ENCODE data around the gene PLD1.
"Not testable (repeated sequence)": the region's sequence is repeated elsewhere in the genome, so short reads cannot be mapped to it uniquely, and the experiment has no call there.

The PLD1 gene

DNA sequence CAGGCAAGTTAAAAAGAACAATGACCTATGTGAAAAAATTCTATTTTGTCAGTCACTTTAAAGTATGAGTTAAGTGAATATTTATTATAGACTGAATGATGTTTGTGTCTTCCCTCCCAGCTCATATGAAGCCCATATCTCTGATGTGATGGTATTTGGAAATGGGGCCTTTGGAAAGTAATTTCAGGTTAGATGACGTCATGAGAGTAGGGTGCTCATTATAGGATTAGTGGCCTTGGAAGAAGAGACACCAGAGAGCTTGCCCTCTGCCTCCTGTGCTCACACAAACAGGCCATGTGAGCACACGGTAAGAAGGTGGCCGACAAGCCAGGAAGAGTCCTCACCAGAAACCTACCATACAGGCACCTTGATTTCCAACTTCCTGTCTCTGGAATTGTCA lies 211.3 kb downstream of the PLD1 start:
- no peak for DNase-seq

DNA sequence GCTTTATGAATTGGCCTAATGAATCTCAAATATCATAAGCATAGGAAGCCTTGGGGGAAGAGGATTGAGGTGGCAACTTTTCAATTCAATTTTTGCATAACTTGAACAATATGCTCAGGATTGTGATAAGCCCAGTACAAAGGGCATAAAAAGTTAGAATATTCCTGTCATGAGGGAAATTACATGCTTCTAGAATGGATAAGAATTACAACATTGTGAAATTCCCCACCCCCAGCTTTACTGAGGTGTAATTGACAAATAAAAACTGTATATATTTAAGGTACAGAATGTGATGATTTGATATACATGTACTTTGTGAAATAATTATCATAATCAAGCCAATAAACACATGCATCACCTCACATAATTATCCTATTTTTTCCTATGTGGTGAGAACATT lies 217.5 kb downstream of the PLD1 start:
- DNase-seq = no peak

DNA sequence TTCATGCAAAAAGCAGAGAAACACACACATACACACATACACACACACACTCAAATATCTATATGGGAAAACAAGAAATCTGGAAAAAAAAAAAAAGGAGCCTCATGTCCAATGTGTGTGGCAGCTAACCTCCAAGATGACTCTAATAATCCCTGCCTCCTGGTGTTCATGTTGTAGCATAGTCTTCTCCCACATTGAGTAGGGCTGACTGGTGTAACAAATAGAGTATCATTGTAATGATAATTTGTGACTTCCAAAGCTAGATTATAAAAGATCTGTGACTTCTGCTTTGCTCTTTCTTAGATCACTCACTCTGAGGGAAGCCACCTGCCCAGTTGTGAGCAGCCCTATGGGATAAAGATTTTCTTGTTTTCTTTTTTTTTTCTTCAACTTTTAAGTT lies 219.2 kb downstream of the PLD1 start:
- no peak for DNase-seq

DNA sequence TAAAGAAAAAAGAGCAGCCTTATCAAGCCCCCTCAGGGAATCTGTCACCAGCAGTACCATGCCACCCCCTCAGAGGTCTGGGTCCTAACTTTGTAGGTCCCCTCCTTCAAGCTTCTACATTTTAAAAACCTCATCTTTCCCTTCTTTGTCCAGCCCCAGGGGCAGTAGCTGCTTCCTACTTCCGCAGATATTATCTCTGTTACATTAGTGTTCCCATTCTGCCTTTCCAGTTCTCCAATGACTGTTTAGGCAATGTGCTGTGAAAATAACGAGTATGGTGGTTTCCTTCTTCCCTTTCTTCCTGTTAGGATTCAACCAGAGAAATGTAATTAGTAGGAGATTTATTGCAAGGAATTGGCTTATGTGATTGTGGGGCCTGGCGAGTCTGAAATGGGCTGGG lies 224.0 kb downstream of the PLD1 start:
- DNase-seq = no peak

DNA sequence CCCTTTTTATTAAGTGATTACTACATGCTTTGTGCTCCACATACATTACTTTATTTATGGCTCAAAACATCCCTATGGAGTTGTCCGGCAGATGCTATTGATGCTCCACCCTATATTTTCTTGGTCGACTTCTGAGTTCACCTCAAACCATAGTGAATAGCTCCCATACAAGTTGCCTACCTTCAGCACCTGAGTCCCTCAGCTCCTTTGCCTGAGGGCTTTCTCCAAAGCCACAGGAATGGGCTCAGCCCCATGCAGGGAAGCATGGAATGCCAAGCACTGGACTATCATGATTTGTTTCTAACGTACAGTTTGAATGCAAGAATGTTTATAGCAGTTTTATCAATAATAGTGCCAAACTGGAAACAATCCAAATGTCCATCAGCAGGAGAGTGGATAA lies 225.2 kb downstream of the PLD1 start:
- DNase-seq = no peak

DNA sequence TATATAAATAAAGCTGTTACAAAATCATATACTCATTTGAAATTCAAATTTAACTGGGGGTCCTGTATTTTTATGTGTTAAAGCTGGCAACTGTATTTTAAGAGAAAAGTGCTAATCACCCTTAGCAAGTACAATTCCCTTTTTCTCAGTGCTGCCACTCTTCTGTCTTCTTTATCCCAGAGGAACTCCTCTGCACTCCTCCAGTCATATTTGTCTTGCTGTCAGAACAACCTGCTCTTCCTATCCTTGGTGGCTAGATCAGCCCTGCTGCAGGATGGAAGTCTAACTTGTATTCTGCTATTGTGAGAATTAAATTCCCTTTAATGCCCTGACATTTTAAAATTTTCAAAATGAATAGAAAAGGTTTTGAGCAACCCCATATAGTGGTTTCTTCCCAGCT lies 226.2 kb downstream of the PLD1 start:
- DNase-seq = no peak

DNA sequence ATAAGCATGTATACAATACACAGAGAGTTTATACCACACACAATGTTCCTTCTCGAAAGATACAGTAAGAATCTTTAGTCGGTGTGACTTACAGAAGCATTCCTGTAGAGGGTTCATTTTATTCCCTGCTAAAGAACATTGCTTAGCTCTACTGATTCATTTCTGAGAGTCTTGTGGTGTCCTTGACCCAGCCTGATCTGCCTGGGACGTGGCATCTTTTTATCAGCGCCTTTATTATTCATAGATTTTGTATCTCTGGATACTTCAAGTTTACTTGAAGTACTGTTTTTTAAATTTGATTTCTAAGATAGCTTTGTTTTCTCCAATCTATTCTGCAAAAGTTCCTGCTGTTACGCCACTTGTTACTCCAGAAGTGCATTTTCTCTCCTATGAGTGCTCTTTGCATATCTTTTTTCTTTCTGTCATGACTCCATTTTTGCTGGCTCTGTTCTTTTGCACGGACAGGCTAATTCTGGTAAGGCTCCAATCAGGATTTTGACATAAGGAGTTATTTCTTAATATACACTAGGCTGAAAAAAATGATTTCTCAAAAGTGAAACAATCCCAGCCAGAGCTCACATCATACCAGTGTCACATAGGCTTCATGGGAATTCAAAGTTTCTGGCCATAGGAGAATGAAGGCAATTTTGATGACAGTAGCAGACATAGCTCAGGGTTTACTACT lies 235.6 kb downstream of the PLD1 start:
- no peak for DNase-seq

DNA sequence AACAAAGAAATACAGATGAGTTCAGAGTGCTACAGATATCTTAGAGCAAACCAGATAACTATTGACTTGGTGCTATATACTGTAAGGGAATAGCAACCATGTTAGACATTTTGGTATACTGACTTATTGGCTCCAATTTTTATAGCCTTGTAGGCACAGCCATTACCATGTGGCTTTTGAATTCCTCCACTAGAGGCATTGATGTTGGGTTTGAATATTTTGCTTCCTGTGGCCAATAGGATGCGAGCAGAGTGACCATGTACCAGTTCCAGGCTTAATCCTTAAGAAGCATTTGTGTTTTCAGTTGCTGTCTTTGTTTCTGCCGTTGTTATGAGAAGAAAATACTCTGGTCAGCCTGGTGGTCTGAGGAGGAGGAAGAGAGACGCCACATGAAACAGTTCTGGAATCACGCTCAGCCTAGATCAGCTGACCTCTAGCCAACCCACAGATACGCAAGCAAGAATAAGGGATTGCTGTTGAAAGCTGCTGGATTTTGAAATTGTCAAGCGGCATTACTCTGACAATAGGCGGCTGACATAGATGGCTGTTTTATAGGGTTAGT lies 240.6 kb downstream of the PLD1 start:
- DNase-seq = no peak

DNA sequence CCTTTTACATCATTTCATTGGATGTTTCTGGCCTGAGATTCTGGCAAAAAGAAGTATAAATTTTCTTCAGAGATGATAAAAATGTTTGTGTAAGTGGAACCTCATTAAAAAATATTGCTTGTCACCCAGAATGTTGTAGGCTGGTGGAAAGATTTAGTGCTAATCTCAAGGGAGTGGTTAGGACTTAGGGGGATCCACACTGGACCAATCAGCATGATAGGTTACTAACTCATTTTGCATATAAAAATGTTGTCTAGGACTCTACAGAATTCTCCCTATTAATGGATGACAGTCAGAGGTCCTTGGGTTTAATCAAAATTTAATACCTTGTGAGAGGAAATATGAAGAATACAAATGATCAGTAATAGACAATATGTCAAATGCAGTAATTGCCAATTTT lies 241.5 kb downstream of the PLD1 start:
- DNase-seq = no peak

DNA sequence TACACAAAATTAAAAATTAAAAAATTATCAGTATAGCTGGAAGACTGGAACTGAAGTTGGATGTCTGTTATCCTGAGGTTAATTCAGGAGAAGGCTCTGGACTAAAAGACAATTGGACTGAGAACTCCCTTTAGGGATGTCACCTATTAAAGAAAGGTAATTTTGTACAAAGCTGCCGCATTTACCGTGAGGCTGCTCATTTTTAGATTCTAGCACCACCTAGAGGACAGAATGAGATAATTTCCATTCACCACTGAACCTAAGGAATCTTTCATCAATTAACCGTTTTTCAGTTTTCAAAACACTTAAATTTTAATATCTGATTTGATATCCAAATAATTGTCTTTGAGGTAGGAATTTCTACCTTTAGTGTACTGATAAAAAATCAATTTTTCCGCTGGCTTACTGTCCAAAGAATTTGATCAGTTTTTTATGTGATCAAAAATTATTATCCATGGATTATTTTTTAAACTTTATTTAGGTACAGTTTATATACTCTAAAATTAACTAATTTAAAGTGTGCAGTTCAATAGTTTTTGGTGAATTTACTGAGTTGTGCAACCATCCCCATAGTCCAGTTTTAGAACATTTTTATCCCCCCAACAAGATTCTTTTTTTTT lies 243.4 kb downstream of the PLD1 start:
- peak; percentile 16 for DNase-seq

DNA sequence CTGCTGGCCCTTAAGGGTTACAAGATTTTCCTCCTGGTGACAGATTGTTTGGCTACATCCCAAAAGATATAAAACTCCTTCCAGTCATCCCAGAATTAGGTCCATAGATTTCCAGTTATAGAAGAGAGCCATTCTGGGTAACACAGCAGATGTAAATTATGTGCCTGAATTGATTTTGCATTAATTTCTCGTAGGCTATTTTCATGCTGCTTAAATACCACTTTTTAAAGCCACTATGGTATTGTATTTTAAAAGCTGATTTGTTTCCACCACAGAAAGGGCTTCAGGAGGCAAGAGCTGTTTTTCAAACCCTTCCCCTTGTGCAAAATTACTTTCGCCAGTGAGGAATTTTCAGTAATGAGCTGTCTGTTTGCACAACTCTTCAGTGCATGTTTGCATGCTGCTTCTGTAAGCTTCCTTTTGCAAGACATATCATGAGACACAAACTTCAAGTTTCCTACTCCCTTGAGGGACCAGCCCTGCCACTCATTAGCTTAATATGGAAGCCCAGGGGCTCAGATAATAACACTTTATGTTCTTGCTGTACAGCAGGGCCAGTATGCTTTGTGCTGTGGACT lies 244.7 kb downstream of the PLD1 start:
- DNase-seq = no peak

DNA sequence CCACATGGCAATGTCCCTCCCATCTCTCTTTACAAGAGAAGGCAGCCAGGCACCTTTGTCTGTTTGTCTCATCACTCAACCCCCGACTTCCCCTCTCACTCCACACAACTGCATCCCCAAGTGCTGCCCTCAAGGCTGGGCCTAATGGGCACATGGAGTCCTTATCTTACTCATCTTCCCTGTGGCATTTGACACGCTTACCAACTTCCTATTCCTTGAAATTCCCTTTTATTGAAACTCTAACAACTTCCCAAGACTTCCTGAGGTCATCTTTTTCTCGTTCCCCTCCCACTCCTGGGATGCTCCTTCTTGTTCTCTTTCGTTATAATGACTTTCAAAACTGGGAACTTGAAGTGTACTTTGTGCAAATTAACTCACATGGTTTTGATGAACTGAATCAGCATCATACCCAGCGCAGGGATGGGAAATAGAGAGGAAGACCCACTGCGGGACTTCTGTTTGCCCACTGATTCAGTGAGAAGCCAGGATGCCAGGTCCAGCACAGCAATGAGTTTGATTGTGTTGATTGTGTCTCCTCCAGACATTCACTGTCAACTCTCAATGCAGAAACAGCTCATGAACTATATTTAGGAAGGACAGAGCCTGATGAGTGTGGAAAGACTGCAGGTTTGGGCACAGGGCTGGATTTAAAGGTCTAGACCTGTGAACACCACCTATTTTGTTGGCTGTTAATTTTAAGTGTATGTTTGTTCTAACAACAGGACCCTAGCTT lies 245.4 kb downstream of the PLD1 start:
- DNase-seq = no peak

DNA sequence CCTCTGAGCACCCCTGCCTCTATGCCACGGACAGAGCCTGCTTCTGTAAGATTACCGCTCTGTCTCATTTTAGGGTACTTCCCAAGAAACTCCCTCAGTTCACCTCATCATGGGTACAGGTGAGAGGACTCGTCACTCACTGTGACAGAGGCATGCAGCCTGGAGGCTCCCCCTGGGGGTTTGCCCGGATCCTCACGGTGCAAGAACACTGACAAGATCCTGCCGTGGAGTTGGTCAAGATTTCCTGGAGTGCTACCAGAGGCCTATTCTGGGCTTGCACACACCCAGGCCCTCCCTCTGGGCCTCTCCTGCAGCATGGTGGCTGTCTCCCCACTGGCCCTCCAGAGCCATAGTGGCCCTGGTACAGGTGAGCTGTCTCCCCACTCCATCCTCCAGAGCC lies 247.0 kb downstream of the PLD1 start:
- no peak for DNase-seq

DNA sequence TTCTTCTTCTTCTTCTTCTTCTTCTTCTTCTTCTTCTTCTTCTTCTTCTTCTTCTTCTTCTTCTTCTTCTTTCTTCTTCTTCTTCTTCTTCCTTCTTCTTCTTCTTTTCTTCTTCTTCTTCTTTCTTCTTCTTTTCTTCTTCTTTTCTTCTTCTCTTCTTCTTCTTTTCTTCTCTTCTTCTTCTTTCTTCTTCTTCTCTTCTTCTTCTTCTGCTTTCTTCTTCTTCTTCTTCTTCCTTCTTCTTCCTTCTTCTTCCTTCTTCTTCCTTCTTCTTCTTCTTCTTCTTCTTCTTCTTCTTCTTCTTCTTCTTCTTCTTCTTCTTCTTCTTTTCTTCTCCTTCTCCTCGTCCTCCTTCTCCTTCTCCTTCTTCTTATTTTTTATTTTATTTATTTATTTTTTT lies 247.8 kb downstream of the PLD1 start:
- DNase-seq = not testable (repeated sequence)

DNA sequence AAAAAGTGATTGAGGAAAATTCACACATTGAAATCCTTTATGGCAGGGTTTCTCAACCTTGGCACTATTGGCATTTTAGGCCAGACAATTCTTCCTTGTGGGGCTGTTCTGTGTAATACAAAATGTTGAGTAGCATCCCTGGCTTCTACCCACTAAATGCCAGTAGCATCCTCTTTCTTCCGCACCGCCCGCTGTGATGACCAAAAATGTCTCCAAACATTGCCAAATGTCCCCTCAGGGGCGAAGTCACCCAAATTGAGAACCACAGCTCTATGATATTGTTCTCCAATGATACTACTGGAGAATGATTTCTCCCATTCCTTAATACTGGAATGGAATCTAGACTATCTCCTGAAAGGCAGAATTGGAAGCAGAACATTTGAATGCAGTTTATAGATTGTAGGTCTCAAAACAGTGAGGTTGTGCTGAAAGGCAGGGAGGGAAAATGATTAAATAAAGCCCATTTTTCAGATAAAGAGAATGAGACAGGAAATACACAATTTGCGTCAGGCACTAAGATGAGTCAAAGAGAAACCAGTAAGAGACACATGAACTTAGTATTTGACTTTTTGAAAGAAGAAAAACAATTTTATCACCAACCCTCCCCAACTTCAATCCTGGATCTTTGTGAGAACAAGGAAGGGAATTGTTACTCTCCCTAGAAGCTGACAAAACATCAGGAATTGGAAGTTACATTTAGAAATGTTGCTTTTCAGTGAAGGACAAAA lies 248.5 kb downstream of the PLD1 start:
- no peak for DNase-seq

DNA sequence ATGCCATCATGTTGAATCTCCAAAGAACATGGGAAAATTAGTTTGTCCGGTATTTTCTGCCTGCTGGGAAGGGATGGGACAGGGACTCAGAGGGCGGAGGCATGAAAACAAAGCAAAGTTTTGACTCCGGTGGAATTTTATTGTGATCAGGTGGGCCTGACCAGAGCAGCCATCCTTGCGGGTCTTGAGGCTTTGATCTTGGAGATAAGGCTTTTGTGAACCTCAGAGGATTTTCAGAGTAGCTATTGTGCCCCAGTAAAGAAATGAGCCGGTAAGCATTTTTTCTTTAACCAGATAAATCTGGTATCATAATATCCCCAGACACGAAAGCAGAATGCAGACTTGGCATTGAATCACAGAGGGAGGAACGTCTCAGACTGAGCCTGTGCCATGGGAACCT lies 250.7 kb downstream of the PLD1 start:
- DNase-seq = no peak

DNA sequence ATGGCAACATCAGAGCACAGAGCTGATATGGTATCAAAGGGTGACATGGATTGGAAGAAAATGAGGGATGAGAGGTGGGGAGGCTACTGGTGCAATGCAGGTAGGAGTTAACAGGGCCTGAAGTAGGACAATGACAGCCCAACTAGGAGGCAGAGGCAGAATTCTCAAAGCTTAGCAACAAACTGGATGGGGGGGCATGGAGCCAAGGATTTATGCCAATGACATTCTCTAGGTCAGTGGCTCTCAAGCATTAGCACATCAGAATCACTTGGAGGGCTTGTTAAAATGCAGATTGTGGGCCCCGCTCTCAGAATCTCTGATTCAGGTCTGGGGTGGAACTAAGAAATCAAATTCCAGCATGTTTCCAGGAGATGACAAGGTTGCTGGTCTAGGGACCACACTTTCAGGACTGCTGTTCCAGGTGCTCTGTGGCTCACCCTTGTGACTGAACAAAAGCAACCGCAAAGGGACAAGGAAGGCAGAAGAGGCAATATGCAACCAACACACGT lies 252.0 kb downstream of the PLD1 start:
- DNase-seq = no peak

DNA sequence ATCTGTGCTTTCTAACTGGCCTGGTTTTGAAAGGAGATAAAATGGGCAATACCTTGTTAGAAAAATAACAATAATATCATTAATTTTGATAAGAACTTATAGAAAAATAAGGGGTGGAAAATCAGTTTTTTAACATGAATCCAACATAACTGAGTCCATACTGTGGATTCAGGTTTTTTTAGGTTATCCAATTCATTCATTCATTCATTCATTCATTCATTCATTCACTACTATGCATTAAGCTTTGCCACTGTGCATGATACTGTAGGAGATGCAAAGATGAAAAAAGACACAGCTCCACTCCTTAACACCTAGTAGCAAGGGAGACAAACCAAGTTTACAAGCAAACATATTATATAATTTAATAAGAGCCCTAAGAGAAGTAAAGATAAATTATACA lies 253.1 kb downstream of the PLD1 start:
- DNase-seq = no peak

DNA sequence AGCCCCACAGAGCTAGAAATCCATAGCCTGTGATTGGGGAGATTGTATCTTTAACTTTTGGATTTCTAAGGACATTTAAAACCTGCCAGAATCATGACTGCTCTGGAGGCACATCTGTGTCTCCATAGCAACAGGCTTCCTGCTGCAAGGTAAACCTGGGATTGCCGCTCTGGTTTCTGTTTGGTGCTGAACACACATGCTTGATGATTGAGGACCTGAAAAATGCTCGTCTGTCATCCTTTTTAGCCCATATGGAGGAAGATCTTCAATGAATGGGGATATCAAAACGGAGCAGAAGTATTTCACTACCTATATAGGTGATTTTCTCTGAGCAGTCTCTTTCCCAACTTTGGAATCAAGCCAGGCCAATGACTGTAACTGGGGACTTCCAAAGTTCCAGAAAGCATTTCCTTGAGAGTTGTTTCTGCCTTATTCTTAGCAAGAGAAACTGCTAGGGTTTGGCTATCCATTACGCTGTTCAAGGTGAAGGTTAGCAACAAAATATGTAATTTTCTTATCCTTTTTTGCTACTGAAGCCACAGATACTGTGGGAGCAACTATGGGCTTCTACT lies 253.6 kb downstream of the PLD1 start:
- DNase-seq = no peak

DNA sequence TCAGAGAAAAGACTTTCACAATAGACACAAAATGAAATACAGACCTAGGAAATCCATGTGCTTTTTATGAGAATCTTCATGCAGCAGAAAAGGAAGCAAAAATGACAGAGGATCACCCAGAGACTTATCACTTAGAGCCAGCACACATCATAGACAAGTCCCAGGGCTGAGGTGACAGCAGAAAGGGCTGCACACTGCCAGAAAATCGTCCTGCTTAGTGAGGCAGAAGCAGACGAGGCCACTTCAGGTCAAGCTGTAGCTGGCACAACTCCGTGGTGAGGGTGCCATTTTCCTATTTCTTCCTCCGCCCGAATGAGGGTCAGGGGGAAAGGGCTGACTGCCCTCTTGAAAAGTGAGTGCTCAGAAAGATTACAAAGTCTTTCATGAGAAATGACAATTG lies 254.1 kb downstream of the PLD1 start:
- DNase-seq = no peak

DNA sequence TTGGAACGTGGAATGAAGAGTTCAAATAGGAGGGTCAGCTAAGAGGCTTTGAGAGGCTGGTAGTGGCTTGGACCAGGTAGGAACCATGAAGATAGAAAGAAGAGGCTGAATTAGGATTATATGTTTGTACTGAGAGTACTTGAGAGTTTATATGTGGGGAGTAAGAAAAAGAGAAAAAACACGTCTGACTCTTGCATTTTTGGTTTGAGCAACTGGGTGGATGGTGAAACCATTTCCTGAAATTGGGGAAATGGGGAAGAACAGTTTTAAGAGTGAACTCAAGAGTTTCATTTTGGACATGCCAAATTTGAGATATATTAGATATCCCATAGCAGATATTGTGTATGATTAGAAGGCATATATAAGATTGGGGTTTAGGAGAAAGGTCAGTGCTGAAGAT lies 257.2 kb downstream of the PLD1 start:
- no peak for DNase-seq

DNA sequence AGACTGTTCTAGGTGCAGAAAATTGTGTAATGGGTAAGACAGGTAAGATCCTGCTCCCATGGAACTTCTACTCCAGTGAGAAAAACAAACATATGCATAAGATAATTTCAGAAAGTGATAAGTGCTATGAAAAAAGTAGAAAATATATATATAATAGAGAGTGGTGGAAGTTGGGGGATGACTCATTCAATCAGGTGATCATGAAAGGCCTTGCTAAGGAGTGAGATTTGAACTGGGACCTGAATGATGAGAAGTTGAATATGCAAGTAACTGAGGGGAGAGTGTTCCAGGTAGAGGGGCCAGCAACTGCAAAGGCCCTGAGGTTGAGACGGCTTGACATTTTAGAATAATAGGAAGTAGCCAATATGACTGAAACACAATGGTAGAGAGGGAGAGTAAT lies 257.8 kb downstream of the PLD1 start:
- DNase-seq = no peak

DNA sequence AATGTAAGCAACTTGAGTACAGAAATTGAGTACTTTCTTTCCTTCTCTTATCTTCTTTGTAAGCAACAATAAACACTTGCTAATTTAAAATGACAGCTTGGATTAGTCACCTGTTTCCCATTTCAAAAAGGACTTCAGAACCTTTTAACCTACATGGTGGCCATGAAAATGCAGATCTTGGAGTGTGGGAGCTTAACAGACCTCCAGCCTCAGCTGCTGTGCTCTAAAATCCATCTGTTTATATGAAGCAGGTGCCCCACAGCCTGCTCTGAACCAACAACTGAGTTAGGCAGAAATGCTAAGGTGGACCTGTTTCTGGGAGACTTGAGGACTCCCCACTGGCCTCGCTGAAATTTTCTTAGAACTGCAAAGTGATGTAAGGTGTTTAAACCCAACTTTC lies 259.0 kb downstream of the PLD1 start:
- DNase-seq = no peak
